ENCODE data around the gene FLYWCH2. TPM values are rescaled to one million over a fixed set of nuclear protein-coding genes. Genes with fewer than 3 reads are reported as not detected.

Gene FLYWCH2
- total and polyA plus RNA-seq, 9 of the 15 experiments (the other 6 are each of a cell fraction or from before 2014, with no cell fraction given) = 0.70 to 55.5 (median 7.6) TPM

DNA sequence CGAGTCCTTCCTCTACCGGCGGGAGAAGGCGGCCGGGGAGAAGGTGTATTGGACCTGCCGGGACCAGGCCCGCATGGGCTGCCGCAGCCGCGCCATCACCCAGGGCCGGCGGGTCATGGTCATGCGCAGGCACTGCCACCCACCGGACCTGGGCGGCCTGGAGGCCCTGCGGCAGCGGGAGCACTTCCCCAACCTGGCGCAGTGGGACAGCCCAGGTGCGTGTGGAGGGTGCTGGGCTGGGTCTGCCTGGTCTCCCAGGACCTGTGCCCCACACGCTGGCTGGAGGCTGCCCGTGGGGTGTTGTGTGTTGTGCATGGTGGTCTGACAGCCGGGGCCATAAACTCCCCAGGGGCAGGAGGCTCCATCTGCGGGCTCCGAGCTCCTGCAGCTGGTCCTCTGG, 54.2 kb downstream of the FLYWCH2 start:
- no peaks in the 10 kb centered on the region for H4K20me1 ChIP-seq (replicated peaks; ENCODE audit: control insufficient read depth, insufficient read depth, low read length)
- H3K4me2 ChIP-seq (ENCODE audit: insufficient read depth, low read length) = no peak overlapping the region
- ChIA-PET POLR2A (no interaction called here), CTCF (ENCODE audit: low intra/inter-chr PET ratio) (no interaction called here)
- no peaks in the 10 kb centered on the region for H3K27me3 ChIP-seq (ENCODE audit: control insufficient read depth in 2 of 2, insufficient read depth in 2 of 2, low read length in 2 of 2)
- no TSS peak for BruUV-seq (replicated peaks)
- no peaks in the 10 kb centered on the region for H3K9me3 ChIP-seq (replicated peaks; ENCODE audit: control insufficient read depth, insufficient read depth, low read depth, low read length)
- peaks cover 63% of the 10 kb centered on the region; the same call in 2 of the 3 replicates for H3K36me3 ChIP-seq (ENCODE audit: control insufficient read depth, insufficient read depth, low read length)
- DNase-seq (ENCODE audit: extremely low read depth in 1 of 4, low spot score in 3 of 4) (no peak), ATAC-seq (no peak), FAIRE-seq (no peak)
- H3K79me2 ChIP-seq (ENCODE audit: control insufficient read depth, insufficient read depth, low read length) = no peaks in the 10 kb centered on the region
- no peak overlapping the region for H3K27ac ChIP-seq (ENCODE audit: extremely low read depth, low read depth, low read length)
- no peaks in the 10 kb centered on the region for H3K9me1 ChIP-seq (ENCODE audit: control insufficient read depth, insufficient read depth, low read length)
- H3K4me3 ChIP-seq = no peak overlapping the region
- no peak overlapping the region for H3K9ac ChIP-seq (ENCODE audit: insufficient read depth in 1 of 2, low read depth in 2 of 2, low read length in 2 of 2)
- no peak overlapping the region for H2AFZ ChIP-seq (ENCODE audit: low read depth, low read length)
- peaks cover 0 to 6% of the 10 kb centered on the region in 2 experiments; a peak in 2 of 5 replicates for H3K4me1 ChIP-seq (replicated peaks in 1 of 2; ENCODE audit: control insufficient read depth in 2 of 2, insufficient read depth in 2 of 2, low read length in 2 of 2)
- 90% methylated on average over 9 of the region's 24 CpGs for WGBS (ENCODE audit: insufficient coverage, low coverage, missing lambda C conversion rate)
- TF ChIP-seq POLR2A (conservative IDR thresholded peaks at IDR 0.05) = no peak
- TF ChIP-seq WHSC1 (IDR thresholded peaks at IDR 0.05; ENCODE audit: low read length) = no peak
- TF ChIP-seq POLR2G (IDR thresholded peaks at IDR 0.05; ENCODE audit: low read depth, low read length) = 0 out of 2 replicates have a peak, but pooled peaks have one; percentile 3
- no peak for TF ChIP-seq TBL1XR1 (IDR thresholded peaks at IDR 0.05; ENCODE audit: low read length in 2 of 2)
- TF ChIP-seq, protein P1, sequence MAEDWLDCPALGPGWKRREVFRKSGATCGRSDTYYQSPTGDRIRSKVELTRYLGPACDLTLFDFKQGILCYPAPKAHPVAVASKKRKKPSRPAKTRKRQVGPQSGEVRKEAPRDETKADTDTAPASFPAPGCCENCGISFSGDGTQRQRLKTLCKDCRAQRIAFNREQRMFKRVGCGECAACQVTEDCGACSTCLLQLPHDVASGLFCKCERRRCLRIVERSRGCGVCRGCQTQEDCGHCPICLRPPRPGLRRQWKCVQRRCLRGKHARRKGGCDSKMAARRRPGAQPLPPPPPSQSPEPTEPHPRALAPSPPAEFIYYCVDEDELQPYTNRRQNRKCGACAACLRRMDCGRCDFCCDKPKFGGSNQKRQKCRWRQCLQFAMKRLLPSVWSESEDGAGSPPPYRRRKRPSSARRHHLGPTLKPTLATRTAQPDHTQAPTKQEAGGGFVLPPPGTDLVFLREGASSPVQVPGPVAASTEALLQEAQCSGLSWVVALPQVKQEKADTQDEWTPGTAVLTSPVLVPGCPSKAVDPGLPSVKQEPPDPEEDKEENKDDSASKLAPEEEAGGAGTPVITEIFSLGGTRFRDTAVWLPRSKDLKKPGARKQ (CRISPR knock-in tag; IDR thresholded peaks at IDR 0.05) = no peak
- TF ChIP-seq ELF4 (CRISPR knock-in tag; IDR thresholded peaks at IDR 0.05) = no peak
- intact Hi-C loops (cut with micrococcal nuclease) = no loop called here
- in situ Hi-C loops (cut with MboI) = no loop called here
